Measurements from ENCODE around the gene CPO.

- TF ChIP-seq CTCF (IDR thresholded peaks at IDR 0.05; ENCODE audit: low read length) (no peak), EZH2 (IDR thresholded peaks at IDR 0.05; ENCODE audit: borderline replicate concordance, low read length) (no peak)
Measured at GRCh38 chr2:206915121-206915520, 24.2 kb upstream of the CPO start.
